Activated CD4-positive, CD25-positive, alpha-beta regulatory T cell treated with anti-CD3 and anti-CD28 coated beads, Interleukin-2, amount 50 U/mL, for 16 hours (primary cell): ENCODE results near the gene NSMCE3.

Source experiments
- DNase-seq: peaks from one replicate; pipeline ENCODE4 v3.0.0-alpha.2; 2020; ENCODE audit warnings: low read depth, low spot score

Gene NSMCE3

GRCh38 chr15:29222129-29222853 lies 47.3 kb downstream of the NSMCE3 start:
- DNase-seq: no peak

DNA sequence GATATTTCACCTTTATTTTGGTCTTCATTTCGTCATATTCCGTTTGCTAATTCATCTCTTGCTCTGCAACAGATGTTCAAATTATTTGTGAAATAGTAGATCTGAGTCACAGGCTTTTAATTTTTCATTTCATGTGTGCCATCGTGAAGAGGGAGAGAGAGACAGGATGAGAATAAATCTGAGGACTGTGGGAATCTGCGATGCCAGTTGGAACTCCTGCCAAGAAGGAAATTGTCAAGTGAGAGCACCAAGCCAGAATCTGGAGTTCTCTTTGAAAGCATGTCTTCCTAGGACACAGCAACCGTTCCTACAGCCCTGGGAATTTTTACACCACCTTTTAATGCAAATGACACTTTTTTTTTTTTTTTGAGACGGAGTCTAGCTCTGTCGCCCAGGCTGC lies 48.8 kb downstream of the NSMCE3 start:
- DNase-seq: no peak

- no peak for DNase-seq
These were observed 52.7 kb downstream of the NSMCE3 start for GRCh38 chr15:29216955-29217354.
